ENCODE measurements around the gene TTC39B.

GRCh38 chr9:15121630-15122029 is 185.4 kb downstream of the TTC39B start:
- TF ChIP-seq CTCF (IDR thresholded peaks at IDR 0.05; ENCODE audit: extremely low read depth in 1 of 2, insufficient read depth in 1 of 2, low read depth in 1 of 2, low read length in 2 of 2): no peak
- TF ChIP-seq POLR2AphosphoS5 (IDR thresholded peaks at IDR 0.05; ENCODE audit: insufficient read depth, low read depth, low read length): no peak
- TF ChIP-seq POLR2A (IDR thresholded peaks at IDR 0.05; ENCODE audit: low read depth, low read length): no peak
- no peak for TF ChIP-seq MAX (IDR thresholded peaks at IDR 0.05; ENCODE audit: insufficient read depth, insufficient read length)
- no peak for TF ChIP-seq GATA2 (IDR thresholded peaks at IDR 0.05; ENCODE audit: insufficient read depth, insufficient read length, low read depth, low read length)
- no peak for TF ChIP-seq MYC (IDR thresholded peaks at IDR 0.05; ENCODE audit: low read depth, low read length)

All from endothelial cell of umbilical vein (primary cell).